HS-5 (cell line): Measurements from ENCODE around the gene TM4SF20.

ENCODE experiments used
- DNase-seq: peaks from one replicate; pipeline ENCODE4 v3.0.0-alpha.2; 2012; ENCODE audit warnings: low read depth

The TM4SF20 gene

GRCh38 chr2:227379095-227379494, at the start of gene TM4SF20:
Gene TM4SF20 (minus strand): TSS chr2:227379306. CDS start chr2:227379268, 38 bp downstream.
- no peak for DNase-seq

- no peak for DNase-seq
Observed at GRCh38 chr2:227428731-227429285, 49.7 kb upstream of the TM4SF20 start.

GRCh38 chr2:227423656-227424499, 44.8 kb upstream of the TM4SF20 start:
- DNase-seq: no peak

- DNase-seq: no peak
Observed at GRCh38 chr2:227420087-227421052, 41.3 kb upstream of the TM4SF20 start.

GRCh38 chr2:227416701-227417100, 37.6 kb upstream of the TM4SF20 start:
- DNase-seq: no peak

GRCh38 chr2:227415538-227416424, 36.7 kb upstream of the TM4SF20 start:
- DNase-seq: peak; percentile 50

GRCh38 chr2:227414846-227415245, 35.7 kb upstream of the TM4SF20 start:
- DNase-seq: no peak

- DNase-seq: no peak
Observed at GRCh38 chr2:227413371-227413770, 34.3 kb upstream of the TM4SF20 start.

- DNase-seq: no peak
Observed at GRCh38 chr2:227412877-227413276, 33.8 kb upstream of the TM4SF20 start.

GRCh38 chr2:227411990-227412350, 32.9 kb upstream of the TM4SF20 start:
- DNase-seq: no peak

DNA sequence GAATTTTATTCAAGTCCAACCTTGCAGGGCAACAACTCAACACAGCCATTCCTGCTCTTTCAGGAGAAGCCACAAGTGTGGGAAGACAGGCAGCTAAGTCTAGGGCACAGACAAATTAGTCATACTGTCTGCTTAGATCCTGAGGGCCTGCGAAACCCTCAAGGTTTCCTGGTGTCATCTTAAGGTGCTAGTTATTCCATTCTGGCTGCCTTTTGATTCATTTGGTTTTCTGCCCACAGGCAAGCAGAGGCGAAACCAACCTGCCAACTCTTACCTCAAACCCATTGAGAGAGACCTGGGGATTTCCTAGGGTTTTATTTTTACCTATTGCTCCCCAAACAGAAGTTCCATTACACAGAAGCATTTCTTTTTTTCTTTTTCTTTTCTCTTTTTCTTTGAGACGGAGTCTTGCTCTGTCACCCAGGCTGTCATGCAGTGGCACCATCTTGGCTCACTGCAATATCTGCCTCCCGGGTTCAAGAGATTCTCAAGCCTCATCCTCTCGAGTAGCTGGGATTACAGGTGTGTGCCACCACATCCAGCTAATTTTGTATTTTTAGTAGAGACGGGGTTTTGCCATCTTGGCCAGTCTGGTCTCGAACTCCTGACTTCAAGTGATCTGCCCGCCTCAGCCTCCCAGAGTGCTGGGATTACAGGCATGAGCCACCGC, 32.3 kb upstream of the TM4SF20 start:
- no peak for DNase-seq

- DNase-seq: no peak
Observed at GRCh38 chr2:227410191-227410590, 31.1 kb upstream of the TM4SF20 start.

- DNase-seq: no peak
Observed at GRCh38 chr2:227407591-227408151, 28.6 kb upstream of the TM4SF20 start.

DNA sequence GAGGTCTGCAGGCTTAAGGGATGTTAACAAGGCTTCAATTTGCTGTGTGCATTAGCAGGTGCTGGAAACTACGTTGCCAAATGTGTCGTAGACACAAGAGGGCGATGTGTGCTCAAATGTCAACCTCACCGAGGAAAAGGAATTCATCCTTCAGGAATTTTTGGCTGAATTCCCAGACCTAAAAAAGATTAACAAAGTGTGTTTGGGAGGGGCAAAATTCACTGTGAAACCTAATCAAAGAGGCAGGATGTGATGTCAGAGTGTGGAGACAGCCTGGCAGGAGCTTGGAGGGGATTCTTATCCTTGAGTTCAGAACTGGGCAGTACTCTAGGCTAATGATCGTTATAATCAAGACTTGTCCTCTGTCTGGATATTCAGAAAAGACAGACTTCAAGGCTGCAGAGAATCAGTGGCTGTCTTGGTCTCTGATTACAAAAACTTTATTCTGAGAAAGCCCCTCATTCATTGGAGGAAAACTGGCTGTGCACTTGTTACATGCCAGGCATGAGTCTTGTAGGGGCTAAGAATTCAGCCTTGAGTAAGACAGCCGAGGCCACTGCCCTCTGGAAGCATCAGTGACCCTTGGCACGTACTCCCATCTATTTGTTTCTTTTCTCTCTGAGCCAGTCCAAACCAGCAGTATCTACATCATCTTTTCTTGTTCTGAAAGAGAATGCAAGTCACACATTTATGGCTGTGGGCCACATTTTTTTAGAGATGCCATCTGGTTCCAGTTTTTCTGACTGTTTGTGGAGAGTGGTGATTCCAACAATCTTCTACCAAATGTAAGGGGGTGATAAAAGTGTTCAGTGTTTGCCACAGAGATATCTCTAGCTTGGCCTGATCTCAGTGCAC, 27.3 kb upstream of the TM4SF20 start:
- peak; percentile 99 for DNase-seq

GRCh38 chr2:227404585-227405271, 25.6 kb upstream of the TM4SF20 start:
- DNase-seq: no peak

DNA sequence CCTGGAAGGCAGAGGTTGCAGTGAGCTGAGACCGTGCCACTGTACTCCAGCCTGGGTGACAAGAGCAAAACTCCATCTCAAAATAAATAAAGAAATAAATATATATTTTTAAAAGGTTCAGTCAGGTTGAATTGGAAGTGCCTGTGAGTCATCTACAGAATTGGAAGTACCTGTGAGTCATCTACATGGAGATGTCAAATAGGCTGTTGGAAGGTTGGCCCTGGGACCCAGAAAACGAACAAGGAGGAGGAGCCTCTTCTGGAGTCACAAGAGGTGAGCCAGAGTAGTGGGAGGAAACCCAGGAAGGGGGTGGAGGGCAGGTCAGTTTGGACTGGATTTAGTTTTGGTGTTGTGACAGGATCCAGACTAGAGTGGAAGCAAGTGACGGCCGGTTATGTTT, 23.9 kb upstream of the TM4SF20 start:
- DNase-seq: no peak

GRCh38 chr2:227402321-227402720, 23.2 kb upstream of the TM4SF20 start:
- DNase-seq: no peak

- DNase-seq: no peak
Observed at GRCh38 chr2:227401550-227401949, 22.4 kb upstream of the TM4SF20 start.
